Kidney (tissue), 14 donors: ENCODE measurements around the gene CLK3. TPM values are rescaled to one million over a fixed set of nuclear protein-coding genes. Genes with fewer than 3 reads are reported as not detected.

Source experiments
- DNase-seq, 5 donors: peaks; one replicate each; pipeline ENCODE4 v3.0.0-alpha.2; 2013 to 2020
- FAIRE-seq: peaks from 2 replicates; lab custom pipeline; 2012; peaks lifted over from hg19 to GRCh38; lab: Jason Lieb, UNC
- H3K27ac ChIP-seq, 2 donors: one replicate each; pipeline ENCODE4 v1.7.0; 2013; ENCODE audit warnings: low read depth in 2 of 2, low read length in 2 of 2, inconsistent platforms in 1 of 2
- H3K27me3 ChIP-seq: one replicate; pipeline ENCODE4 v1.7.1; 2013; ENCODE audit warnings: low read length, inconsistent platforms; ENCODE audit not compliant: control insufficient read depth, insufficient read depth
- H3K36me3 ChIP-seq, 3 donors: one replicate each; pipeline versions ENCODE4 v1.7.0 to v1.7.1; 2013; ENCODE audit warnings: low read length in 3 of 3, control low read depth in 1 of 3, inconsistent platforms in 1 of 3; ENCODE audit not compliant: insufficient read depth in 3 of 3, control insufficient read depth in 2 of 3
- H3K4me1 ChIP-seq, 3 donors: one replicate each; pipeline versions ENCODE4 v1.7.0 to v1.7.1; 2013; ENCODE audit warnings: low read length in 3 of 3, inconsistent platforms in 1 of 3, low read depth in 1 of 3; ENCODE audit not compliant: control insufficient read depth in 2 of 3, insufficient read depth in 2 of 3
- H3K4me3 ChIP-seq, 3 donors: one replicate each; pipeline versions ENCODE4 v1.7.0 to v1.8.1; 2013; ENCODE audit warnings: low read length in 3 of 3, control low read depth in 1 of 3, inconsistent platforms in 1 of 3
- H3K9ac ChIP-seq, 3 donors: one replicate each; pipeline versions ENCODE4 v1.7.0 to v1.7.1; 2013; ENCODE audit warnings: low read length in 3 of 3, control low read depth in 1 of 3, inconsistent platforms in 1 of 3
- H3K9me3 ChIP-seq, 3 donors: one replicate each; pipeline versions ENCODE4 v1.7.0 to v1.7.1; 2013; ENCODE audit warnings: low read length in 3 of 3, control low read depth in 1 of 3, inconsistent platforms in 1 of 3; ENCODE audit not compliant: control insufficient read depth in 2 of 3, insufficient read depth in 1 of 3
- intact Hi-C: fragments of 100-400 bp; cut with DNase I; formaldehyde crosslinking; loops from one replicate; pipeline ENCODE4 v1.11.1; 2022
- polyA plus RNA-seq: library from polyadenylated mRNA; stranded (reverse); fragments of 350-450 nt; fragmentation: Illumina TruSeq; extraction: RNeasy Lipid Tissue Mini Kit (QIAGEN cat#74804); gene quantifications from one replicate; pipeline ENCODE4 v1.2.3, GENCODE V29; 2014; ENCODE audit warnings: low read depth, low replicate concordance; ENCODE audit not compliant: insufficient read depth
- total RNA-seq: library from RNA; stranded (reverse); fragmentation: NEBNext Ultra II Directional; extraction: Animal tissue kit (Norgen Biotek cat#: 25700); gene quantifications from one replicate; pipeline ENCODE4 v1.2.1, GENCODE V29; 2021
- TF ChIP-seq, protein P1 (sequence below): IDR thresholded peaks from 3 replicates; pipeline ENCODE4 v1.5.1; 2012; ENCODE audit warnings: mild to moderate bottlenecking, moderate library complexity, borderline replicate concordance; ENCODE audit not compliant: insufficient read depth; ENCODE audit errors: extremely low read depth
- donor health status: control.
- donor health status: control.
- donor health status: control.
- donor health status: control.
- donor health status: control.
- donor health status: DM: yes; HTN: yes; CAD: no.
- donor health status: Normal renal cell carcinoma (clear cell type).

The CLK3 gene
- total and polyA plus RNA-seq, 2 donors from 2014 or later: 54.1 to 66.3 TPM

DNA sequence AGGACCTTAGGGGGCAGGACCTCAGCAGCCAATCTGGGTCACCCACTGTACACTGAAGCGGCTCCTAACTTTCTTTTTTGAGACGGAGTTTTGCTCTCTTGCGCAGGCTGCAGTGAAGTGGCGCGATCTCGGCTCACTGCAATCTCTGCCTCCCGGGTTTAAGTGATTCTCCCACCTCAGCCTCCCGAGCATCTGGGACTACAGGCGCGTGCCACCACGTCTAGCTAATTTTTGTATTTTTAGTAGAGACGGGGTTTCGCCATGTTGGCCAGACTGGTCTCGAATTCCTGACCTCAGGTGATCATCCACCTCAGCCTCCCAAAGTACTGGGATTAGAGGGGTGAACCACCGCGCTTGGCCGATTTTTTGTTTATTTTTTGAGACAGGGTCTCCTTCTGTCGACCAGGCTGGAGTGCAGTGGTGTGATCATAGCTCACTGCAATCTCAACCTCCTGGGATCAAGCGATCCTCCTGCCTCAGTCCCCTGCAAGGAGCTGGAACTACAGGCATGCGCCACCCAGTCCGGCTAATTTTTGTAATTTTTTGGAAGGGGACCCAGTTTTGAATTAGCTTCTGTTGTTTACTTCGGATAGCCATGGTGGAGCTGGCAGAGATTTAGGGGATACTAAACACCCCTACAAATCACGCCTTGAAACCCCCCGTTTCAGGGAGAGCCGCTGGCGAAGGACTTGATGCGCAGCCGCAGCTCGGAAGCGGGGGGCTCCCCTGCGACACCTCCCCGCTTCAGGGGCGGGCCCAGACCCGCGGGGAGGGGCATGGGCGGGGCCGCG is 1.5 kb upstream of the CLK3 start:
- Histone ChIP-seq H3K9me3 (no peaks in the 10 kb centered on the region), H3K36me3 (peaks cover under 1 to 3% (median 1%) of the 10 kb centered on the region in 3 donors), H3K27ac (peak overlapping the region; percentile 15 to 96), H3K4me3 (peak overlapping the region; percentile 48 to 97 (median 59)), H3K9ac (peak overlapping the region in 2 of 3 donors; percentile 34 to 67), H3K4me1 (peaks cover 6 to 23% (median 18%) of the 10 kb centered on the region in 3 donors), H3K27me3 (no peaks in the 10 kb centered on the region)
- TF ChIP-seq, protein P1, sequence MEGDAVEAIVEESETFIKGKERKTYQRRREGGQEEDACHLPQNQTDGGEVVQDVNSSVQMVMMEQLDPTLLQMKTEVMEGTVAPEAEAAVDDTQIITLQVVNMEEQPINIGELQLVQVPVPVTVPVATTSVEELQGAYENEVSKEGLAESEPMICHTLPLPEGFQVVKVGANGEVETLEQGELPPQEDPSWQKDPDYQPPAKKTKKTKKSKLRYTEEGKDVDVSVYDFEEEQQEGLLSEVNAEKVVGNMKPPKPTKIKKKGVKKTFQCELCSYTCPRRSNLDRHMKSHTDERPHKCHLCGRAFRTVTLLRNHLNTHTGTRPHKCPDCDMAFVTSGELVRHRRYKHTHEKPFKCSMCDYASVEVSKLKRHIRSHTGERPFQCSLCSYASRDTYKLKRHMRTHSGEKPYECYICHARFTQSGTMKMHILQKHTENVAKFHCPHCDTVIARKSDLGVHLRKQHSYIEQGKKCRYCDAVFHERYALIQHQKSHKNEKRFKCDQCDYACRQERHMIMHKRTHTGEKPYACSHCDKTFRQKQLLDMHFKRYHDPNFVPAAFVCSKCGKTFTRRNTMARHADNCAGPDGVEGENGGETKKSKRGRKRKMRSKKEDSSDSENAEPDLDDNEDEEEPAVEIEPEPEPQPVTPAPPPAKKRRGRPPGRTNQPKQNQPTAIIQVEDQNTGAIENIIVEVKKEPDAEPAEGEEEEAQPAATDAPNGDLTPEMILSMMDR: no peak
- FAIRE-seq (no peak), DNase-seq (peak in 3 of 5 donors; percentile 35 to 93 (median 82))
- intact Hi-C loops: no loop called here

DNA sequence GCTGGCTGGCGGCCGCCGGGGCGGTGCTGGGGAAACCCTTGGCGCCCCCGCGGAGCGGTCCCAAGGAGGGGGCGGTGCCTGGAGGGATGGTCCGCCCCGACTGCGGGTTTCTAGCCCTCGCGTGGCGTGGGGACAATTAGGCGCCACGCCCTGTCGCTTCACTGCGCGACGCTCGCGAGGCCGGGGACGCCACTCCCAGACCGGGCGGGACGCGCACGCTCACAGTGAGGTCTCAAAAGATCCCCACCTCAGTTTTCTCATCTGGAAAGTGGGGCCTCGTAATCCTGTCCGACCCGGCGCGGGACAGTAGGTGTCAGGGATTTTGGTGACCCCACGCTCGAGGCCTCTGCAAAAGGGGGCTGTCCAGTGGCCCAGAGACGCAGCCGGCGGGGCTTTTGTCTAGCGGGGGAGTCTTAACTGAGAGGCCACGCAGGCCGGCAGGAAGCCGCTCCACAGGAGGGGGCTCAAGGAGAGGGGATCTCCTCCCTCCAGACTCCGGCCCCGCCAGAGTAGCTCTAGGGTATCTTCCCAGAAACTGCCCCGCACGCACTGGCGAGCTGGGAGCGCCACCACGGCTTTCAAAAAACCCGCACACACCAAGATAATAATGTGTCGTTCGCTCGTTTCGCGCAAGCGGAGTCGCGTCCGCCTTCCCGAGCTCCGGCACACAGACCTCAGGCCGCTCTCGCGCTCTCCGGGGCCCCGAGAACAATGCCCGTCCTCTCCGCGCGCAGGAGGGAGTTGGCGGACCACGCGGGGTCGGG is 710 bp upstream of the CLK3 start:
- intact Hi-C loops: no loop called here

DNA sequence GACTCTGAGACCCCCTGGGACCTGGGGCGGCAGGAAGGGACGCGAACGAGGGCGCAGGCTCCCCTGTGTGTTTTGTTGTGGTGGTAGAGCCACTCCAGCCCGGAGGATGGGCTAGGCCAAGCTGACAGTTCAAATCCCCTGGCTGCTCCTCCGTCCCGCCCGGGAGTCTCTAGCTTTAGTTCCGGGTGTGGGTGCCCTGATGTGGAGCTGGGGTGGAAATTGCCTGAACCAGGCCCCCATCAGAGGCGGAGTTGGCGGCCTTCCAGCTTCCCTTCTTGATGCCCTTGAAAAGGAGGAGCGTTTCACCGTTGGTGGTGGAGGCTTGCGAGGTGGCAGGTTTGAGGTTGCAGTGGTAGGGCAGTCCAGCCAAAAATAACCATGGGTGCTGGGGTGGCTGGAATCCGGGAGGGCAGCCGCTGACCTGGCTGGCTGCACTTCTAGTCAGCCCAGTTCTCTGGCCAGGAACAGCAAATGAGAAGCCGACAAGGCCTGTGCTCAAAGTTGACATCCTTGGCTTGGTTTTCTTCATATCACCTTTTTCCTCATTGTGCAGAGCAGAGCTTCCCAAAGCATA is 817 bp downstream of the CLK3 start:
- peak overlapping the region; percentile 67 to 99 (median 97) for H3K9ac ChIP-seq
- no peaks in the 10 kb centered on the region for H3K27me3 ChIP-seq
- TF ChIP-seq, protein P1: no peak
- H3K4me1 ChIP-seq: peaks cover 6 to 25% (median 18%) of the 10 kb centered on the region in 3 donors
- peak in 2 of 5 donors; percentile 31 to 93 for DNase-seq
- FAIRE-seq: no peak
- intact Hi-C loops: no loop called here
- no peaks in the 10 kb centered on the region for H3K9me3 ChIP-seq
- peak overlapping the region; percentile 75 to 97 (median 83) for H3K4me3 ChIP-seq
- peak overlapping the region; percentile 94 to 96 for H3K27ac ChIP-seq
- peaks cover 3 to 26% (median 17%) of the 10 kb centered on the region in 3 donors for H3K36me3 ChIP-seq

More for the DNA sequence above, 710 bp upstream of the CLK3 start:
- H3K4me1 ChIP-seq: peaks cover 6 to 25% (median 18%) of the 10 kb centered on the region in 3 donors
- DNase-seq (peak; percentile 53 to 95 (median 86)), FAIRE-seq (no peak)
- H3K36me3 ChIP-seq: peaks cover 3 to 11% (median 5%) of the 10 kb centered on the region in 3 donors
- no peaks in the 10 kb centered on the region for H3K27me3 ChIP-seq
- peak overlapping the region; percentile 94 to 96 for H3K27ac ChIP-seq
- peak overlapping the region; percentile 69 to 97 (median 76) for H3K4me3 ChIP-seq
- TF ChIP-seq, protein P1: no peak
- H3K9ac ChIP-seq: peak overlapping the region; percentile 36 to 99 (median 80)
- H3K9me3 ChIP-seq: no peaks in the 10 kb centered on the region
